HFF-Myc (cell line): ENCODE data around the gene MTR.

Source experiments
- DNase-seq: peaks from one replicate; pipeline ENCODE4 v3.0.0-alpha.2; 2011; ENCODE audit warnings: low read depth; ENCODE audit errors: extremely low read depth
- H3K4me3 ChIP-seq: replicated peaks from 2 replicates; pipeline ENCODE4 v1.5.1; 2011; ENCODE audit warnings: low read depth, mild to moderate bottlenecking, control low read depth, low read length
- CTCF ChIP-seq: IDR thresholded peaks from 2 replicates; pipeline ENCODE4 v1.5.1; 2012; ENCODE audit warnings: mild to moderate bottlenecking, low read depth, low read length, control low read depth; ENCODE audit errors: missing control alignments

MTR gene

DNA sequence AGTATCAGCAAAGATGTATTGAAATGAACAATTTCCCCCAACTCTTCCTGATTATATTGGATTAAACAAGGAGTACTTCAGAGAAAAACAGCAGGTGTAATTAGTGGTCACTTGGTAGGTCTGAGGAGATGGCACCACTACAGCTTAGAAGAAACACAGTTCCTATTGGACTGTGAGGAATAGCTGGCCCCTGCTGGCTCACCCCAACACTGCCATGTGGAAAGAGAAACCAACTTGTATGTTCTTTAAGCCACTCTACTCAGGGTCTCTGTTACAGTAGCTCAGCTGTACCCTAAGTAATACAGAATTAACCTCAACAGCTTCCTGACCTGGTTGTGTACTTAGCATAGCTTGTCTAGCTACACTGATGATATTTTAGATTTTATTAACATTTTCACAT, 26.5 kb upstream of the MTR start:
- DNase-seq = no peak
- no peak for TF ChIP-seq CTCF
- no peak overlapping the region for H3K4me3 ChIP-seq

DNA sequence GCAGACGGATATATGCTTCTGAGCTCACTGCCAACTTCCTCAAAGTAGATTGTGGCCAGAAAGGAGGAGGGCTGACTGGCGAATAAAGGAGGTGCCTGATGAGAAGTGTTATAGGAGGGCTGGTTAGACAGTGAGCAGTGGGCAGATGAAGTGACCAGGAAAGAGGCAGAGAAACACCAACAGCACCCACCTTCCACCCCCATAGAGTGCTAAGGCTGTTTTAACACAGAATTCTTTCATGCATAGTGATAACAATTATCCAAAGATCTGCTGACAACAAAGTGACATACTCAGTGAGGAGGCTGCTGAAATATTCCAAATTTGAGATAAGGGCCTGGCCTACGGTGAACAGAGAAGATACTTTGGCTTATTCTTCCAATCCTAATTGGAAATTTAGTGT, 21.2 kb upstream of the MTR start:
- no peak overlapping the region for H3K4me3 ChIP-seq
- no peak for TF ChIP-seq CTCF
- no peak for DNase-seq

DNA sequence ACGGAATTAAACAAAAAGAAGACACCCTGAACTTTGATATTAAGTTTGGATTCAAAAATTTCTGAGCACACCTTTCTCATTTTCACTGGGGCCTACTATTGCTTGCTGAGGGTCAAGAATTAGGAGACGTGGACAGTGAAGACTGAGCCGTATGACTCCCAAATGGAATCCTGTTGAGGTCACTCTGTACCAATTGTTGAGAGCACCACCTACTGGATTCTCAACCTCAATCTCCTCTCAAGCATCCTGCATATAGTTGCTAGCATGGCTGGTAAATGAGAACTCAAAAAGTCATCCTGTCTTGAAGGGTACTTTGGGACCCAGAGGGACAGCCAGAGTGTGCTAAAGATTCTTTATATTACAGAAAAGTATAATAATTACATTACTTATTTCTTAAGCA, 20.2 kb upstream of the MTR start:
- peak; percentile 37 for TF ChIP-seq CTCF
- H3K4me3 ChIP-seq = no peak overlapping the region
- DNase-seq = no peak

- TF ChIP-seq CTCF = no peak
- no peak overlapping the region for H3K4me3 ChIP-seq
These were observed 15.8 kb upstream of the MTR start for GRCh38 chr1:236779312-236779711.

GRCh38 chr1:236785477-236785876, 9.6 kb upstream of the MTR start:
- no peak for TF ChIP-seq CTCF
- H3K4me3 ChIP-seq = no peak overlapping the region
- no peak for DNase-seq

More at GRCh38 chr1:236779312-236779711, 15.8 kb upstream of the MTR start:
- no peak for DNase-seq

DNA sequence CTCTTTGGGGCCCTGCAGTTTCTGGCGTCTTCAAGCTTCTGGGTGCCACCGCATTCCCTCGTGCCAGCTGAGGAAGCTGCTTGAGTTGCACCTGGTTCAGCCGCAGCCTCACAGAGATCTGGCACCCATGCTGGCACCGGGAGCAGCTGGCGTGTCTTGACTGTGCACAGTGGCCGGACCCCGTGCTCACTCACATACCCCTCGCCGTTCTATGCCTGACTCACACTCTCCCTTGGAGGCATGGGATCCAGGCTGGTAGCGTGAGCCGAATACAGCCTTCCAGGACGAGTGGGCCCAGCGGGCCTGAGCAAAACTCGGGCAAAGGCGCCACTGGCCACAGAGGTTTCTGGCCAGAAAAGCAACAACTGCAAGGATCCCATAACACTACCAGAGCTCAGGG, 8.6 kb upstream of the MTR start:
- DNase-seq = no peak
- TF ChIP-seq CTCF = no peak
- H3K4me3 ChIP-seq = no peak overlapping the region

DNA sequence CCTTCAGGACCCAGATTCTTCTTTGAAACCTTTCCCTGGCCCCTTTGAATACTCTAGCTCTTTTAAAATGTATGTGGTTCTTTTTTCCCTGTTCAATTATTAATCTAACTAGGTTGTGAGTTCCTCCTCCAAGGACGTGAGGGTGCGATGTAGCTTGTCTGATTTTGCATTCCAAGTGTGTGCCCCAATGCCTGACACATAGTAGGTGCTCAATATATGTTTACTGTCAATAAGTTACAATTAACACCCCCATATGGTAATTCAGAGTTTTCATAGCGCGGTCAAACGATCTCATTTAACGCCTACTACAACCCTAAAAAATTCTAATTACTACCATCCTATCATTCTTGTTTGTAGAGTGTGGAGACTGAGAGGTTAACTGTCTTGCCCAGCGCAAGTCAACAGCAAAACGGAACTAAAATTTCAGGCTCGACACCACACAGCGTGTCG, 482 bp upstream of the MTR start:
- TF ChIP-seq CTCF = no peak
- DNase-seq = no peak
- H3K4me3 ChIP-seq = peak overlapping the region; percentile 99
